K562 (cell line): ENCODE data around the gene ZNF22. TPM values are rescaled to one million over a fixed set of nuclear protein-coding genes. Genes with fewer than 3 reads are reported as not detected.

Experiments
- ERF ChIP-seq: fragments of 450-650 bp; formaldehyde crosslinking; IDR thresholded peaks from 2 replicates; pipeline ENCODE4 v1.4.0; 2020; ENCODE audit warnings: mild to moderate bottlenecking, mixed read lengths
- ETV1 ChIP-seq: fragments of 450-650 bp; conservative IDR thresholded peaks from 2 replicates; pipeline ENCODE4 v1.6.1; 2016; ENCODE audit warnings: missing genetic modification characterization, control low read depth, low read depth, missing compliant biosample characterization
- GABPA ChIP-seq: fragments of 200-800 bp; sonication (Bioruptor generic); conservative IDR thresholded peaks from 2 replicates; pipeline ENCODE4 v1.6.1; 2016; ENCODE audit warnings: low read depth, missing genetic modification characterization, missing compliant biosample characterization
- HDAC3 ChIP-seq: fragments of 450-650 bp; IDR thresholded peaks from 2 replicates; pipeline ENCODE4 v1.6.1; 2018; ENCODE audit warnings: borderline replicate concordance, mild to moderate bottlenecking, moderate library complexity; ENCODE audit not compliant: partially characterized antibody
- HMG20B ChIP-seq: fragments of 250-450 bp; sonication (Bioruptor Pico); IDR thresholded peaks from 2 replicates; pipeline ENCODE4 v1.5.0; 2021; ENCODE audit warnings: mild to moderate bottlenecking
- HNRNPH1 ChIP-seq: fragments of 200-400 bp; formaldehyde crosslinking; optimal IDR thresholded peaks from 2 replicates; pipeline ENCODE3; 2017; ENCODE audit warnings: low read depth, mild to moderate bottlenecking, low read length, moderate library complexity
- NBN ChIP-seq: fragments of 450-650 bp; IDR thresholded peaks from 2 replicates; pipeline ENCODE4 v1.6.1; 2016; ENCODE audit warnings: low read depth, mild to moderate bottlenecking
- NUFIP1 ChIP-seq: fragments of 450-650 bp; IDR thresholded peaks from 2 replicates; pipeline ENCODE4 v1.6.1; 2018; ENCODE audit not compliant: partially characterized antibody
- POLR2AphosphoS5 ChIP-seq: IDR thresholded peaks from 2 replicates; pipeline ENCODE4 v1.6.1; 2011; ENCODE audit warnings: mild to moderate bottlenecking, low read depth, low read length, moderate library complexity; ENCODE audit not compliant: control insufficient read depth, insufficient read depth
- ZEB2 ChIP-seq: fragments of 450-650 bp; IDR thresholded peaks from 2 replicates; pipeline ENCODE4 v1.6.1; 2016
- ZNF133 ChIP-seq: fragments of 250-450 bp; sonication (Bioruptor Pico); IDR thresholded peaks from 2 replicates; pipeline ENCODE4 v1.4.0; 2020; ENCODE audit warnings: mild to moderate bottlenecking
- ZNF212 ChIP-seq: fragments of 450-650 bp; formaldehyde crosslinking; IDR thresholded peaks from 2 replicates; pipeline ENCODE4 v1.4.0; 2020; ENCODE audit warnings: mild to moderate bottlenecking
- polyA plus RNA-seq, 8 experiments: library from polyadenylated mRNA; depleted of rRNA in 4 of 8; stranded (reverse) in 5 of 8; unstranded in 3 of 8; fragments of >200 nt; fragmentation: Nextera tagmentation in 2 of 8; fragmentation: Illumina TruSeq in 1 of 8; extraction: Ambion mirVana in 2 of 8; extraction: Trizol in 1 of 8; gene quantifications; 2 replicates each; pipeline versions ENCODE4 v1.2.1 to v1.2.3, GENCODE V29; 2011 to 2014; ENCODE audit warnings: inconsistent platforms in 1 of 8, missing spikeins in 1 of 8
- total RNA-seq, 7 experiments: library from RNA; depleted of rRNA in 6 of 7; stranded (reverse); fragments of >200 nt in 6 of 7; fragmentation: Illumina TruSeq in 2 of 7; extraction: Trizol in 2 of 7; gene quantifications; 2 replicates each; pipeline versions ENCODE4 v1.2.1 to v1.2.3, GENCODE V29; 2011 to 2021; ENCODE audit warnings: low replicate concordance in 1 of 7
- TF ChIP-seq, protein P1 (sequence below), 2 experiments: fragments of 450-650 bp in 1 of 2; sonication (generic) in 1 of 2; formaldehyde crosslinking in 1 of 2; IDR thresholded peaks; 2 replicates each; pipeline versions ENCODE4 v1.7.1 to v1.9.0; 2016 to 2022; ENCODE audit warnings: inconsistent platforms in 1 of 2, mild to moderate bottlenecking in 1 of 2, missing genetic modification reagents in 1 of 2
- TF ChIP-seq, protein P2 (sequence below): fragments of 250-450 bp; sonication (Bioruptor Pico); IDR thresholded peaks from 2 replicates; pipeline ENCODE4 v1.8.0; 2022; ENCODE audit warnings: inconsistent platforms, mild to moderate bottlenecking, moderate library complexity, borderline replicate concordance
- TF ChIP-seq, protein P3 (sequence below): fragments of 250-450 bp; sonication (Bioruptor Pico); IDR thresholded peaks from 2 replicates; pipeline ENCODE4 v1.4.0; 2020

The ZNF22 gene
- total and polyA plus RNA-seq, 9 of the 15 experiments (the other 6 are each of a cell fraction or from before 2014, with no cell fraction given): 36.2 to 98.7 (median 51.2) TPM

DNA sequence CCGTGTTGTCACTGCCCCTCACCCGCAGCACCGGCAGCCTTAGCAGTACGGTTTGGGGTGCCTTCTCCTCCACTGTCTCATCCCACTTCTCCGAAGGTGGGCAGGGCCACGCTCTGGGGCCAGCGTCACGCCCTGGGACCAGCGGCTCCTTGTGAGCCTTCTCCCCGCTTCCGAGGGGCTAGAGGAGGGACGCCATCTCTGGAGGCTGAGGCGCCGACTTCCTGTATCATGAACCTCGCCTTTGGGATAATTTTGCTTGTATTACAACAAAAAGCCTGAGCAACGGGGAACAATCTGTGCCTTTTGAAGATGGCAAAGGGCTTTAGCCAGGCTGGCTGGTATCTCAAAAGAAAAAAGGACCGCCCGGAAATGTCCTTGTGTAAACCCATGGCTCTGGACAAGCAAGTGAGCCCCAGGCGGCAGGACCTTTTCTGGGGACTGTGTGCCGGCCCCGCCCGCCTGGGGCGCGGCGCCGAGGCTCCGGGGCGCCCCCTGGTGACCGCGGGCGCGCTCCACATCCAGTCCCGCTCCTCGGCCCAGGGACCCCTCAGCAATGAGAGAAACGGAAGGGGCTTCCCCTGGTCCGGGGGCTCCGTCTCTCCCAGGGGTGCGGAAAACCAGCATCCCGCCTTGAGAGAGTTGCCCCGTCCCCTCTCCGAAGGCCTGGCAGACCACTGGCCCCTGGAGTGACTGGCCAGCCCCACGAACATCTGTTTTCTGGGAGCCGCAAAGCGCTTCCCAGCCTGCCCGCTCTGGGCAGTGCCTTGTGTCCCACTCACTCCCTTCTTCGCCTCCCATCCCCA is 25.9 kb upstream of the ZNF22 start (continued):
- no peak for TF ChIP-seq NUFIP1
- TF ChIP-seq, protein P1, sequence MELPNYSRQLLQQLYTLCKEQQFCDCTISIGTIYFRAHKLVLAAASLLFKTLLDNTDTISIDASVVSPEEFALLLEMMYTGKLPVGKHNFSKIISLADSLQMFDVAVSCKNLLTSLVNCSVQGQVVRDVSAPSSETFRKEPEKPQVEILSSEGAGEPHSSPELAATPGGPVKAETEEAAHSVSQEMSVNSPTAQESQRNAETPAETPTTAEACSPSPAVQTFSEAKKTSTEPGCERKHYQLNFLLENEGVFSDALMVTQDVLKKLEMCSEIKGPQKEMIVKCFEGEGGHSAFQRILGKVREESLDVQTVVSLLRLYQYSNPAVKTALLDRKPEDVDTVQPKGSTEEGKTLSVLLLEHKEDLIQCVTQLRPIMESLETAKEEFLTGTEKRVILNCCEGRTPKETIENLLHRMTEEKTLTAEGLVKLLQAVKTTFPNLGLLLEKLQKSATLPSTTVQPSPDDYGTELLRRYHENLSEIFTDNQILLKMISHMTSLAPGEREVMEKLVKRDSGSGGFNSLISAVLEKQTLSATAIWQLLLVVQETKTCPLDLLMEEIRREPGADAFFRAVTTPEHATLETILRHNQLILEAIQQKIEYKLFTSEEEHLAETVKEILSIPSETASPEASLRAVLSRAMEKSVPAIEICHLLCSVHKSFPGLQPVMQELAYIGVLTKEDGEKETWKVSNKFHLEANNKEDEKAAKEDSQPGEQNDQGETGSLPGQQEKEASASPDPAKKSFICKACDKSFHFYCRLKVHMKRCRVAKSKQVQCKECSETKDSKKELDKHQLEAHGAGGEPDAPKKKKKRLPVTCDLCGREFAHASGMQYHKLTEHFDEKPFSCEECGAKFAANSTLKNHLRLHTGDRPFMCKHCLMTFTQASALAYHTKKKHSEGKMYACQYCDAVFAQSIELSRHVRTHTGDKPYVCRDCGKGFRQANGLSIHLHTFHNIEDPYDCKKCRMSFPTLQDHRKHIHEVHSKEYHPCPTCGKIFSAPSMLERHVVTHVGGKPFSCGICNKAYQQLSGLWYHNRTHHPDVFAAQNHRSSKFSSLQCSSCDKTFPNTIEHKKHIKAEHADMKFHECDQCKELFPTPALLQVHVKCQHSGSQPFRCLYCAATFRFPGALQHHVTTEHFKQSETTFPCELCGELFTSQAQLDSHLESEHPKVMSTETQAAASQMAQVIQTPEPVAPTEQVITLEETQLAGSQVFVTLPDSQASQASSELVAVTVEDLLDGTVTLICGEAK (IDR thresholded peaks at IDR 0.05): peak; percentile 49; the same call in 1 of the 2 replicates
- TF ChIP-seq, protein P1 (CRISPR knock-in tag; IDR thresholded peaks at IDR 0.05): no peak
- 0 out of 2 replicates have a peak, but pooled peaks have one; percentile 42 for TF ChIP-seq ERF (CRISPR knock-in tag)
- TF ChIP-seq HNRNPH1: no peak
- no peak; the same call in 1 of the 2 replicates for TF ChIP-seq ETV1 (tag)
- TF ChIP-seq, protein P2, sequence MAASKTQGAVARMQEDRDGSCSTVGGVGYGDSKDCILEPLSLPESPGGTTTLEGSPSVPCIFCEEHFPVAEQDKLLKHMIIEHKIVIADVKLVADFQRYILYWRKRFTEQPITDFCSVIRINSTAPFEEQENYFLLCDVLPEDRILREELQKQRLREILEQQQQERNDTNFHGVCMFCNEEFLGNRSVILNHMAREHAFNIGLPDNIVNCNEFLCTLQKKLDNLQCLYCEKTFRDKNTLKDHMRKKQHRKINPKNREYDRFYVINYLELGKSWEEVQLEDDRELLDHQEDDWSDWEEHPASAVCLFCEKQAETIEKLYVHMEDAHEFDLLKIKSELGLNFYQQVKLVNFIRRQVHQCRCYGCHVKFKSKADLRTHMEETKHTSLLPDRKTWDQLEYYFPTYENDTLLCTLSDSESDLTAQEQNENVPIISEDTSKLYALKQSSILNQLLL (CRISPR knock-in tag): no peak
- no peak for TF ChIP-seq ZNF133 (CRISPR knock-in tag)
- no peak for TF ChIP-seq ZNF212 (CRISPR knock-in tag)
- peak; percentile 57 for TF ChIP-seq GABPA (tag)
- TF ChIP-seq, protein P3, sequence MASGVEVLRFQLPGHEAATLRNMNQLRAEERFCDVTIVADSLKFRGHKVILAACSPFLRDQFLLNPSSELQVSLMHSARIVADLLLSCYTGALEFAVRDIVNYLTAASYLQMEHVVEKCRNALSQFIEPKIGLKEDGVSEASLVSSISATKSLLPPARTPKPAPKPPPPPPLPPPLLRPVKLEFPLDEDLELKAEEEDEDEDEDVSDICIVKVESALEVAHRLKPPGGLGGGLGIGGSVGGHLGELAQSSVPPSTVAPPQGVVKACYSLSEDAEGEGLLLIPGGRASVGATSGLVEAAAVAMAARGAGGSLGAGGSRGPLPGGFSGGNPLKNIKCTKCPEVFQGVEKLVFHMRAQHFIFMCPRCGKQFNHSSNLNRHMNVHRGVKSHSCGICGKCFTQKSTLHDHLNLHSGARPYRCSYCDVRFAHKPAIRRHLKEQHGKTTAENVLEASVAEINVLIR (CRISPR knock-in tag): no peak
- TF ChIP-seq POLR2AphosphoS5: peak; percentile 45; the same call in 1 of the 2 replicates
- TF ChIP-seq HMG20B: no peak
- no peak for TF ChIP-seq ZEB2
- TF ChIP-seq NBN: no peak
- no peak for TF ChIP-seq HDAC3
